ENCODE data around the gene RGS7. TPM values are rescaled to one million over a fixed set of nuclear protein-coding genes. Genes with fewer than 3 reads are reported as not detected.
"Not testable (repeated sequence)": the region's sequence is repeated elsewhere in the genome, so short reads cannot be mapped to it uniquely, and the experiment has no call there.

RGS7 gene
- total and polyA plus RNA-seq, 2 of the 8 experiments (the other 6 are each of a cell fraction or from before 2014, with no cell fraction given): 1.6 to 3.0 TPM

DNA sequence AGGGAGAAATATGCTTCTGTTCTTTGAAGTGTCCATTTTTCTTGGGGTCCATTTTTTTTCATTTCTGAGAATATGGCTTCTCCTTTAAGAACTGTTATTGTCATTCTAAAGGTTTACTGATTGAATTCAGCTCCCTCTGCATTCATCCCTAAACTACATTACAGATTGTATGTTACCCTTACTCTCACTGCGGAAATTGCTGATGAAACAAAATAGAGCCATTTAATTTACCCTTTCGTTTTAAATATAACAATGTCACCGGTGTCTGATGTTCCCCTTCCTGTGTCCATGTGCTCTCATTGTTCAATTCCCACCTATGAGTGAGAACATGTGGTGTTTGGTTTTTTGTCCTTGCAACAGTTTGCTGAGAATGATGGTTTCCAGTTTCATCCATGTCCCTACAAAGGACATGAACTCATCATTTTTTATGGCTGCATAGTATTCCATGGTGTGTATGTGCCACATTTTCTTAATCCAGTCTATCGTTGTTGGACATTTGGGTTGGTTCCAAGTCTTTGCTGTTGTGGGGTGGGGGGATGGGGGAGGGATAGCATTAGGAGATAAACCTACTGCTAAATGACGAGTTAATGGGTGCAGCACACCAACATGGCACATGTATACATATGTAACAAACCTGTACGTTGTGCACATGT, 474.2 kb downstream of the RGS7 start:
- CTCF ChIA-PET (ENCODE audit: partially characterized antibody): interaction anchor here (0.6 kb wide), 1 partner anchor 600 kb away, joined by 4 read pairs; no protein-coding TSS in a partner anchor
- H2BK12ac ChIP-seq (ENCODE audit: low read depth, low read length); H4K20me1 ChIP-seq (replicated peaks in 1 of 2; ENCODE audit: control insufficient read depth in 1 of 2, insufficient read depth in 2 of 2, low read length in 2 of 2); H2BK120ac ChIP-seq (replicated peaks; ENCODE audit: low read depth, low read length); H3K4ac ChIP-seq (replicated peaks; ENCODE audit: insufficient read length, low read depth, low read length); H3K56ac ChIP-seq (replicated peaks; ENCODE audit: insufficient read length, low read depth, low read length); H3K23me2 ChIP-seq (ENCODE audit: low read depth, low read length); H4K91ac ChIP-seq (replicated peaks; ENCODE audit: insufficient read length, low read length); H3K79me1 ChIP-seq (ENCODE audit: low read depth, low read length); H3K18ac ChIP-seq (ENCODE audit: extremely low read depth, low read length); H3K4me1 ChIP-seq (replicated peaks in 1 of 4; ENCODE audit: control insufficient read depth in 3 of 4, insufficient read depth in 4 of 4, low read length in 3 of 4); POLR2A ChIA-PET (ENCODE audit: partially characterized antibody); H3K9me3 ChIP-seq (ENCODE audit: insufficient read depth in 2 of 2, low read depth in 1 of 2, low read length in 1 of 2); H3K9ac ChIP-seq (replicated peaks in 1 of 4; ENCODE audit: extremely low read depth in 1 of 4, low read depth in 3 of 4, low read length in 3 of 4); DNase-seq (ENCODE audit: low read depth in 1 of 2, low spot score in 2 of 2); H3K14ac ChIP-seq (ENCODE audit: insufficient read length); H2BK20ac ChIP-seq (ENCODE audit: low read length); H2AFZ ChIP-seq (ENCODE audit: low read length); H3K27ac ChIP-seq (ENCODE audit: low read depth, low read length); H3K4me3 ChIP-seq (ENCODE audit: extremely low read depth in 1 of 4, insufficient read depth in 2 of 4, low read depth in 3 of 4, low read length in 4 of 4); H4K5ac ChIP-seq (ENCODE audit: insufficient read length, low read depth, low read length); H3K4me2 ChIP-seq (ENCODE audit: insufficient read depth in 1 of 2, low read depth in 2 of 2, low read length in 2 of 2); H2AK5ac ChIP-seq (ENCODE audit: low read depth, low read length); H2BK15ac ChIP-seq (ENCODE audit: low read length); H3K36me3 ChIP-seq (ENCODE audit: control insufficient read depth in 2 of 4, insufficient read depth in 4 of 4, low read length in 3 of 4); H3K79me2 ChIP-seq (ENCODE audit: control insufficient read depth in 1 of 2, insufficient read depth in 2 of 2, low read length in 2 of 2); H4K8ac ChIP-seq (ENCODE audit: extremely low read depth, insufficient read depth, low read length); H3K23ac ChIP-seq (ENCODE audit: insufficient read length); H3K27me3 ChIP-seq (replicated peaks in 1 of 4; ENCODE audit: control insufficient read depth in 3 of 4, extremely low read depth in 1 of 4, insufficient read depth in 3 of 4, low read length in 3 of 4); H2BK5ac ChIP-seq (ENCODE audit: low read depth, low read length); FAIRE-seq: not testable (repeated sequence)
- WGBS, 2 experiments (ENCODE audit: extremely low coverage in 1 of 2, insufficient coverage in 1 of 2, insufficient read length in 1 of 2, insufficient replicate concordance in 2 of 2, low coverage in 1 of 2, low lambda C conversion rate in 2 of 2, missing lambda C conversion rate in 1 of 2): 88% methylated on average over 6 of the region's 6 CpGs; no CpG with 5 or more reads in 1 of the 2 experiments
